ENCODE measurements around the gene DEPDC1B. TPM values are rescaled to one million over a fixed set of nuclear protein-coding genes. Genes with fewer than 3 reads are reported as not detected.

The DEPDC1B gene
- total and polyA plus RNA-seq, 2 of the 4 experiments (the other 2 are of a cell fraction), result 4.4 to 9.3 TPM

GRCh38 chr5:60636001-60636400 lies 64.0 kb downstream of the DEPDC1B start:
- no peaks in the 10 kb centered on the region for H3K9me3 ChIP-seq (ENCODE audit: control insufficient read depth, insufficient read depth, low read length)
- ATAC-seq (ENCODE audit: low read depth), result no peak
- POLR2A ChIA-PET (ENCODE audit: unreplicated experiment), result no interaction called here
- no peak overlapping the region for H3K4me2 ChIP-seq (ENCODE audit: low read depth, low read length)
- no peak overlapping the region for H3K4ac ChIP-seq (ENCODE audit: low read depth, low read length)
- H2BK5ac ChIP-seq (ENCODE audit: low read depth, low read length, poor library complexity, severe bottlenecking), result no peak overlapping the region
- dilution Hi-C loops (cut with HindIII; ENCODE audit: low sequenced_read_pairs, unreplicated experiment), result no loop called here
- H2BK120ac ChIP-seq (ENCODE audit: low read depth, low read length), result no peak overlapping the region
- TF ChIP-seq NFE2L2 (IDR thresholded peaks at IDR 0.05; ENCODE audit: low read depth, low read length), result no peak
- TF ChIP-seq MAZ (IDR thresholded peaks at IDR 0.05; ENCODE audit: borderline replicate concordance, low read depth, low read length), result no peak
- no peak for TF ChIP-seq MAFK (IDR thresholded peaks at IDR 0.05; ENCODE audit: low read depth, low read length)
- no peak for TF ChIP-seq CEBPB (IDR thresholded peaks at IDR 0.05; ENCODE audit: low read depth, low read length)
- TF ChIP-seq FOS (IDR thresholded peaks at IDR 0.05; ENCODE audit: low read depth, low read length), result no peak
- TF ChIP-seq CTCF (conservative IDR thresholded peaks at IDR 0.05; ENCODE audit: low read depth, low read length), result no peak
- no peak overlapping the region for H3K9ac ChIP-seq (ENCODE audit: low read depth, low read length)
- H4K8ac ChIP-seq (ENCODE audit: low read depth in 2 of 2, low read length in 2 of 2), result no peak overlapping the region
- no peaks in the 10 kb centered on the region for H3K36me3 ChIP-seq (ENCODE audit: control insufficient read depth, insufficient read depth, low read length)
- peak; percentile 10 for DNase-seq
- H2BK15ac ChIP-seq (ENCODE audit: low read depth, low read length), result no peak overlapping the region
- BruUV-seq (replicated peaks), result no TSS peak
- peaks cover 6% of the 10 kb centered on the region for H3K4me1 ChIP-seq (ENCODE audit: control insufficient read depth, insufficient read depth, low read length)
- no peak overlapping the region for H3K56ac ChIP-seq (ENCODE audit: extremely low read depth, insufficient read depth, low read length)
- H3K18ac ChIP-seq (ENCODE audit: low read depth, low read length), result no peak overlapping the region
- no CpG with 5 or more reads among the region's 1 CpG for WGBS, 2 experiments (ENCODE audit: extremely low coverage in 2 of 2, insufficient read length in 1 of 2)
- no peak overlapping the region for H3K14ac ChIP-seq (replicated peaks; ENCODE audit: low read depth, low read length)
- H2BK20ac ChIP-seq (ENCODE audit: low read depth, low read length), result no peak overlapping the region
- peaks cover 0 to 5% of the 10 kb centered on the region in 2 experiments; a peak in 1 of 4 replicates for H3K79me1 ChIP-seq (ENCODE audit: low read depth in 1 of 2, low read length in 2 of 2)
- H2AFZ ChIP-seq (replicated peaks; ENCODE audit: low read length, poor library complexity), result no peak overlapping the region
- no peak overlapping the region for H4K91ac ChIP-seq (ENCODE audit: insufficient read depth, low read depth, low read length)
- no peaks in the 10 kb centered on the region for H4K20me1 ChIP-seq (ENCODE audit: insufficient read depth, low read length)
- no peak overlapping the region for H3K27ac ChIP-seq (ENCODE audit: insufficient read depth, low read length)
- no peak overlapping the region for H4K5ac ChIP-seq (ENCODE audit: low read depth, low read length)
- no peak overlapping the region for H3K4me3 ChIP-seq (ENCODE audit: insufficient read depth, low read depth, low read length)
- in situ Hi-C loops (cut with MboI; ENCODE audit: low sequenced_read_pairs), result no loop called here
- H3K27me3 ChIP-seq (ENCODE audit: control insufficient read depth, insufficient read depth, low read length), result no peaks in the 10 kb centered on the region
- no peak overlapping the region for H2AK9ac ChIP-seq (replicated peaks; ENCODE audit: low read depth, low read length, poor library complexity)
- H3K23ac ChIP-seq (ENCODE audit: low read depth, low read length), result no peak overlapping the region
- H2AK5ac ChIP-seq (ENCODE audit: low read depth, low read length), result no peak overlapping the region
- intact Hi-C loops (cut with micrococcal nuclease), result no loop called here
- peaks cover 9% of the 10 kb centered on the region for H3K9me1 ChIP-seq (ENCODE audit: insufficient read depth, low read length)
- CTCF ChIA-PET, result no interaction called here

All from IMR-90 (cell line).